DND-41 (cell line): Measurements from ENCODE around the gene KRT12.

Experiments
- ATAC-seq: fragments of 200-7000 bp; cut with Tn5 transposase; 3 replicates; pipeline ENCODE4 v1.9.1; 2021; ENCODE audit warnings: low read depth; ENCODE audit not compliant: insufficient read depth
- DNase-seq: peaks from one replicate; pipeline ENCODE4 v3.0.0-alpha.2; 2020
- H2AFZ ChIP-seq: 2 replicates; pipeline ENCODE4 v1.6.0; 2012; ENCODE audit warnings: low read depth, low read length
- H3K27ac ChIP-seq: 2 replicates; pipeline ENCODE4 v1.5.1; 2012; ENCODE audit warnings: low read length, inconsistent platforms
- H3K27me3 ChIP-seq: fragments of 200-600 bp; sonication (generic); 2 replicates; pipeline ENCODE4 v1.6.0; 2012; ENCODE audit warnings: low read length, mild to moderate bottlenecking, inconsistent platforms; ENCODE audit not compliant: insufficient read depth, poor library complexity
- H3K36me3 ChIP-seq: 2 replicates; pipeline ENCODE4 v1.5.1; 2012; ENCODE audit warnings: low read length, inconsistent platforms; ENCODE audit not compliant: insufficient read depth
- H3K4me1 ChIP-seq: 2 replicates; pipeline ENCODE4 v1.5.1; 2012; ENCODE audit warnings: mild to moderate bottlenecking, low read length; ENCODE audit not compliant: insufficient read depth
- H3K4me2 ChIP-seq: 2 replicates; pipeline ENCODE4 v1.6.0; 2012; ENCODE audit warnings: mild to moderate bottlenecking, moderate library complexity, low read length, inconsistent platforms; ENCODE audit not compliant: insufficient read depth
- H3K4me3 ChIP-seq, 2 experiments: fragments of 200-600 bp in 1 of 2; shearing (Covaris generic) in 1 of 2; 2 replicates each; pipeline ENCODE4 v1.5.1; 2012 to 2016; ENCODE audit warnings: inconsistent platforms in 2 of 2, low read length in 2 of 2, mild to moderate bottlenecking in 2 of 2, low read depth in 1 of 2, moderate library complexity in 1 of 2
- H3K79me2 ChIP-seq: 2 replicates; pipeline ENCODE4 v1.6.0; 2012; ENCODE audit warnings: low read length, inconsistent platforms; ENCODE audit not compliant: insufficient read depth
- H3K9ac ChIP-seq: 2 replicates; pipeline ENCODE4 v1.6.0; 2012; ENCODE audit warnings: low read depth, mild to moderate bottlenecking, inconsistent platforms, low read length, moderate library complexity
- H3K9me3 ChIP-seq: 2 replicates; pipeline ENCODE4 v1.5.1; 2012; ENCODE audit warnings: low read length, moderate library complexity, mild to moderate bottlenecking, inconsistent platforms; ENCODE audit not compliant: insufficient read depth, severe bottlenecking
- H4K20me1 ChIP-seq: 2 replicates; pipeline ENCODE4 v1.6.0; 2012; ENCODE audit warnings: low read length; ENCODE audit not compliant: insufficient read depth
- EZH2 ChIP-seq: IDR thresholded peaks from 3 replicates; pipeline ENCODE4 v1.6.1; 2012; ENCODE audit warnings: borderline replicate concordance, low read depth, mild to moderate bottlenecking, moderate library complexity, low read length, inconsistent platforms; ENCODE audit not compliant: severe bottlenecking
- TF ChIP-seq, protein P1 (sequence below): IDR thresholded peaks from 2 replicates; pipeline ENCODE4 v1.5.1; 2012; ENCODE audit warnings: borderline replicate concordance, low read length, moderate library complexity, mild to moderate bottlenecking; ENCODE audit not compliant: poor library complexity, severe bottlenecking; ENCODE audit errors: extremely low read depth

KRT12 gene

DNA sequence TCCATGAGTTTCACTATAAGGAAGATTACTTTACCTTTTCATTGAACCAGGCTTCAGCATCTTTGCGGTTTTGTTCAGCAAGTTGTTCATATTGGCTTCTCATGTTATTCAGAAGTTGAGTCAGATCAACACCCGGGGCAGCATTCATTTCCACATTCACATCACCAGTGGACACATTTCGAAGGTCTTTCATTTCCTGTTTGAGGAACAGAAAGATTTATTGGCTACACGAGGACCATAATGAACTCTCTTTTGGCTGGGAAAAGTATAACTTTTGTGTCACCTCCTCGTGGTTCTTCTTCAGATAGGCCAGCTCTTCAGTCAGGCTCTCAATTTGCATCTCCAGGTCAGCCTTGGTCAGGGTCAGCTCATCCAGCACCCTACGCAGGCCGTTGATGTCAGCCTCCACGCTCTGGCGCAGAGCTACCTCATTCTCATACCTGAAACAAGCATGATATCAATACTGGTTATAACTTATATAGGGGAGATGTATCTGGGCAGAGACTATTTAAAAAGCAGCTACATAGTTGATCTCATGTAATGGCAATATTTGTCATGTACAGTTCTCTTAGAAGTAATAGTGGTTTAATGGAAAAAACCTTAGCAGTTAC, 46.7 kb downstream of the KRT12 start:
- ATAC-seq = no peak
- no peak for DNase-seq
- TF ChIP-seq EZH2 = no peak
- TF ChIP-seq, protein P1, sequence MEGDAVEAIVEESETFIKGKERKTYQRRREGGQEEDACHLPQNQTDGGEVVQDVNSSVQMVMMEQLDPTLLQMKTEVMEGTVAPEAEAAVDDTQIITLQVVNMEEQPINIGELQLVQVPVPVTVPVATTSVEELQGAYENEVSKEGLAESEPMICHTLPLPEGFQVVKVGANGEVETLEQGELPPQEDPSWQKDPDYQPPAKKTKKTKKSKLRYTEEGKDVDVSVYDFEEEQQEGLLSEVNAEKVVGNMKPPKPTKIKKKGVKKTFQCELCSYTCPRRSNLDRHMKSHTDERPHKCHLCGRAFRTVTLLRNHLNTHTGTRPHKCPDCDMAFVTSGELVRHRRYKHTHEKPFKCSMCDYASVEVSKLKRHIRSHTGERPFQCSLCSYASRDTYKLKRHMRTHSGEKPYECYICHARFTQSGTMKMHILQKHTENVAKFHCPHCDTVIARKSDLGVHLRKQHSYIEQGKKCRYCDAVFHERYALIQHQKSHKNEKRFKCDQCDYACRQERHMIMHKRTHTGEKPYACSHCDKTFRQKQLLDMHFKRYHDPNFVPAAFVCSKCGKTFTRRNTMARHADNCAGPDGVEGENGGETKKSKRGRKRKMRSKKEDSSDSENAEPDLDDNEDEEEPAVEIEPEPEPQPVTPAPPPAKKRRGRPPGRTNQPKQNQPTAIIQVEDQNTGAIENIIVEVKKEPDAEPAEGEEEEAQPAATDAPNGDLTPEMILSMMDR = no peak
- Histone ChIP-seq H3K27ac (no peak overlapping the region), H3K79me2 (peaks cover 18% of the 10 kb centered on the region), H3K4me3 (peak overlapping the region in 1 of 2 experiments; percentile 80; a peak in 1 of 4 replicates), H2AFZ (no peak overlapping the region), H3K36me3 (peaks cover 6% of the 10 kb centered on the region), H3K4me2 (peak overlapping the region; percentile 85), H3K9me3 (no peaks in the 10 kb centered on the region), H3K4me1 (peaks cover 28% of the 10 kb centered on the region), H3K9ac (no peak overlapping the region), H4K20me1 (no peaks in the 10 kb centered on the region), H3K27me3 (no peaks in the 10 kb centered on the region)

DNA sequence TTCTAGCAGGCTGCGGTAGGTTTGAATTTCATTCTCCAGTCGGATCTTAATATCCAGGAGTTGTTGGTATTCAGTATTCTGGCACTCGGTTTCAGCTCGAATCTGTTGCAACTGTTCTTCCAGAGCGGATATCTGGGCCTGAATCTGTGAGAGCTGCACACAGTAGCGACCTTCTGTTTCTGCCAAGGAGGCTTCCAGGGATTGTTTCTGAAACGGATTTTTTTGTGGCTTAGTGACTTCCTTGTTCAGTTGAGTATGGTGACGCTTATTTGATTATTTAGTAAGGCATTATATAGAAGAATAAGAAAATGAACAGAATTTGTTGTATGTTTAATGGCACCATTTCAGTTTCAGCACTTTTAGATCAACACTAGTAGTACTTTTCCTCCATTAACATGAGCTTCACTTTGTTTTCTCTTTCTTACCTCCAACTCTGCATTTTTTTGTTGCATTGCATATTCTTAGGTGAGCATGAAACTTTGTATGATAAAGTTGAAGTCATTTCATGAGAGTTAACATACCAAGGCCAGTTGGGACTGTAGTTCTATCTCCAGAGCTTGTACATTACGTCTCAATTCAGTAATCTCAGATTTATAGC, 47.4 kb downstream of the KRT12 start:
- H4K20me1 ChIP-seq = no peaks in the 10 kb centered on the region
- peak overlapping the region; percentile 85 for H3K4me2 ChIP-seq
- H3K9me3 ChIP-seq = no peaks in the 10 kb centered on the region
- peak overlapping the region; percentile 80 to 81 for H3K4me3 ChIP-seq
- peak overlapping the region; percentile 91 for H3K27ac ChIP-seq
- H3K27me3 ChIP-seq = no peaks in the 10 kb centered on the region
- peaks cover 6% of the 10 kb centered on the region for H3K36me3 ChIP-seq
- no peak for ATAC-seq
- TF ChIP-seq EZH2 = no peak
- TF ChIP-seq, protein P1 = no peak
- peaks cover 28% of the 10 kb centered on the region for H3K4me1 ChIP-seq
- peaks cover 18% of the 10 kb centered on the region for H3K79me2 ChIP-seq
- H3K9ac ChIP-seq = peak overlapping the region; percentile 74
- no peak for DNase-seq
- peak overlapping the region; percentile 93 for H2AFZ ChIP-seq

DNA sequence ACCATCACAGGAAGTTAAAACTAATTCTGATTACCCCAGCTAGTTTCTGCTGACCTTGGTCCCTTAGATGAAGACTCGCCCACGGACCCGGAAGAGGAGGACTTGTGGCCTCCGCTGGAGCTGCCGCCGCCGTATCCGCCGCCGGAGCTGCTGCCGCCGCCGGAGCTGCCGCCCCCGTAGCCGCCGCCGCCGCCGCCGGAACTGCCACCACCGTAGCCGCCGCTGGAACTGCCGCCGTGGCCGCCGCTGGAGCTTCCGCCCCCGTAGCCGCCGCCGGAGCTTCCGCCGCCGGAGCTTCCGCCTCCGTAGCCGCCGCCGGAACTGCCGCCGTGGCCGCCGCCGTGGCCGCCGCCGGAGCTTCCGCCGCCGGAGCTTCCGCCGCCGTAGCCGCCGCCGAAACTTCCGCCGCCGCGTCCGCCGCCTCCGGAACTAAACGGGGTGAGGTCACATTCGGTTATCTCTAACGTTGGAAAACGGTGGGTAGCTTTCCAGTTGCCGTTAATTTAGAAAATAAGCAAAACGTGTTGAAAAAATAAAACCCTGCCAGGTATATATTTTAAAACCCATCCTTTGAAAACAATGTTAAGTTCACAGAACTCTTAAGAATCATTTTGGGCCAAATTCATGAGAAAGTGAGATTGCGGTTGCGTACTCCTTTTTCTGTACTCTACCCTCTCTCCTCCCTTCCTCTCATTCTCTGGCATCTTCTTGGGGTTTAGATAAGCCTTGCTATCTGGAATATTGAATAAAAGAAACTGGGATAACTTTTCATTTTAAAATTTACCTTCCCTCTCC, 48.1 kb downstream of the KRT12 start:
- peaks cover 18% of the 10 kb centered on the region for H3K79me2 ChIP-seq

More for the DNA sequence above, 48.1 kb downstream of the KRT12 start:
- Histone ChIP-seq H2AFZ (peak overlapping the region; percentile 93), H3K4me2 (peak overlapping the region; percentile 87), H3K4me1 (peaks cover 28% of the 10 kb centered on the region), H3K36me3 (peaks cover 6% of the 10 kb centered on the region), H3K27ac (peak overlapping the region; percentile 91), H3K27me3 (no peaks in the 10 kb centered on the region), H4K20me1 (no peaks in the 10 kb centered on the region), H3K9me3 (no peaks in the 10 kb centered on the region), H3K4me3 (peak overlapping the region; percentile 80 to 97), H3K9ac (peak overlapping the region; percentile 74)
- TF ChIP-seq, protein P1 = no peak
- TF ChIP-seq EZH2 = no peak
- ATAC-seq (peak; percentile 93), DNase-seq (peak; percentile 88)
